GM19468 (cell line): Measurements from ENCODE around the gene SMG6.
"Not testable (repeated sequence)": the region's sequence is repeated elsewhere in the genome, so short reads cannot be mapped to it uniquely, and the experiment has no call there.

Experiments used
- ATAC-seq: cut with Tn5 transposase; IDR thresholded peaks from one replicate; pipeline ENCODE4 v1.9.1; 2021; ENCODE audit warnings: mild to moderate bottlenecking, moderate library complexity, moderate number of reproducible peaks; ENCODE audit not compliant: unreplicated experiment; ENCODE audit errors: extremely low read depth

Gene SMG6

DNA sequence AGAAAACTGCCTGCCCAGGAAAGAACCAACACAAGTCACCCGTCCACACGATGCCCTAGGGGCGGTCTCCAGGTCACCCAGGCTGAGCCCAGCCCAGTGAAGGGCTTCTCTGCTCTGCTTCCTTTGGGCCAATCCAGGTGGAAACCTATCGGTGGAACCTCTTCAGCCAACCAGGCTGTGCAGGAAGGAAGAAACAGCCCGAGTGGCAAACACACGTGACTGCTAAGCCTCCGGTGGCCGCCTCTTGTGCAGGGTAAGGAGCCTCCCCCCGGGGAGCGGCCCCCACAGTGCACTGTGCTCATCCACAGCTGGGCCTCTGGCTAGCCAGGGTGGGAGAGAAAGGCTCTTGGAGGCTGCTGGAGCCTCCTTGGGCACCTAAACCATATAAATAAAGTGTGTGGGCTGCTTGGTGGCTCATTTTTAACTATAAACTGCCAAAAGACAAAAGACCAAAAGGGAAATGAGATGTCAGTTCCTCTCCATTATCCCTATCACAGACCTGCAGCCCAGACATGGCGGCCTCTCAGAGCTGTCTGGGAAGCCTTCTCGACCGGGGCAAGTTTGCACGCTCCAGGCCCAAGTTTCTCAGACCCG, 280.8 kb downstream of the SMG6 start:
- ATAC-seq: no peak

GRCh38 chr17:2020721-2021120, 282.9 kb downstream of the SMG6 start:
- no peak for ATAC-seq

- ATAC-seq: no peak
Observed at GRCh38 chr17:2019723-2020122, 283.9 kb downstream of the SMG6 start.

GRCh38 chr17:2018716-2019510, 284.7 kb downstream of the SMG6 start:
- ATAC-seq: no peak

DNA sequence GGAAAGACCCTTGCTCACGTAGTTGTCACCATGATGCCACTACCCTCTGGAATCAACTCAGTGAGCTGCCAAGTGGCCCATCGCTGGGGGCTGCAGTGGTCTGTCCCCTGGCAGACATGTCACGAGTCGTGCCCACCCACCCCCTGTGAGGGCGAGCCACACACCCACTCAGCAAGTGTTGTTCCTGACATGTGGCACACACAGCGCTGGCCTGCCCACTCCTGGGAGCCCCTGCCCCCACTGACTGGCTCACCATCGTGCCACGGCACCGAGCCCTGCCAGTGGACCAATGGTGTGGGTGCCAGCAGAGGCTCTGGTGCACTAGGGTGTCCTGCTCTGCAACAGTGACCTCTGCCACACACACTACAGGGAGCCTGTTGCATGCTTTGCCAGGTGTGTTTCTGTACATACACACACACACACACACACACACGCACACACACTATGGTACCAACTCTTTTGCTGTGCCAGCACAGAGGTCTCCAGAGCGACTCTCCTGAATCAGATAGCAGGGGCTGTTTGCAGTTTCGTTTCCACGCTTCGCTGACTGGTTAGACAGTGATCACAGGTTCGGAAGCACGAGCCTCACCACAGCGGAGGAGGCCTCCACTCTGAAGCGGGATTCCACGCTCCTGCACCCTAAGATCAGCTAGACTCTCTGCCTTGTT, 286.2 kb downstream of the SMG6 start:
- no peak for ATAC-seq

DNA sequence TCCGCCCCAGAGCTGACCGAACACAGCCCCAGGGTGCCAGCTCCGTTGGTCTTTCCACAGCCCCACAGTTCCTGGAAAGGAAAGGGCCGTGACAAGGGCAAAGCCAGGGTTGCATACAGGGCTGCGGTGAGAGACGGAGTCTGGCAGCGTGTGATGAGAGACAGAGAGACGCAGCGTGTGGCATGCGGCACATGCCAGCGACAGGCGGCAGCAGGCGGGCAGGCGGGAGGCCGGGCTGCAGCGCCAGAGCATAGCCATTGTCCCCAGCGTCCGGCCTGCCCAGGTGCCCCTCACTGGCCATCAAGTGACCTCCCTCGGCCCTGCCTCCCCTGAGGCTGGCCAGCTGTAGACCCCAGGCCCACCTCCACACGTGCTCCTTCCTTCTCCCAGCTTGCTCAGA, 287.1 kb downstream of the SMG6 start:
- ATAC-seq: no peak

GRCh38 chr17:2015314-2015713, 288.3 kb downstream of the SMG6 start:
- ATAC-seq: no peak

- no peak for ATAC-seq
Observed at GRCh38 chr17:2013994-2014317, 289.6 kb downstream of the SMG6 start.

DNA sequence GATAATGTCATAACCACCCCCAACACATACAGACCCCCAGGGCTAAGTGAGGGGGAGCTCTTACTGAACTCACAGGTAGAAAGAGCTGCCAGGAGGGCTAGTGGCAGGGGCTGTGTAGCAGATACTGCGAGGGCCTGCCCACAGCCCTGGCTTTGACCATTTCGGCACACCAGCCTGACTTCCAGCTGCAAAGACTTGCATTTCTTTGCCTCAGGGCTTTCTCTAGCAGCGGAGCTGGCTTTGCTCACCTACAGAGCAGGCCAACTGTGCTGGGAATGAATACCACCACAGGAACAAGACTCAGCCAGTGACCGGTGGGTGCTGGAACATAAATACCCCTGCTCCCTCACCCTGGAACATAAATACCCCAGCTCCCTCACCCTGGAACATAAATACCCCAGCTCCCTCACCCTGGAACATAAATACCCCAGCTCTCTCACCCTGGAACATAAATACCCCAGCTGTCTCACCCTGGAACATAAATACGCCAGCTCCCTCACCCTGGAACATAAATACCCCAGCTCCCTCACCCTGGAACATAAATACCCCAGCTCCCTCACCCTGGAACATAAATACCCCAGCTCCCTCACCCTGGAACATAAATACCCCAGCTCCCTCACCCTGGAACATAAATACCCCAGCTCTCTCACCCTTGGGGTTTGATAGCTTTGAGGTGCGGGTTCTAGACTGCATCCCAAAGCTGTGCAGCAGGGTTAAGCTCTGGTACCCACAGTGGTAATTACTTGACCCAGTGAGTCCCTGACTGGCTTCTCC, 290.2 kb downstream of the SMG6 start:
- not testable (repeated sequence) for ATAC-seq

- no peak for ATAC-seq
Observed at GRCh38 chr17:2012499-2012898, 291.1 kb downstream of the SMG6 start.

DNA sequence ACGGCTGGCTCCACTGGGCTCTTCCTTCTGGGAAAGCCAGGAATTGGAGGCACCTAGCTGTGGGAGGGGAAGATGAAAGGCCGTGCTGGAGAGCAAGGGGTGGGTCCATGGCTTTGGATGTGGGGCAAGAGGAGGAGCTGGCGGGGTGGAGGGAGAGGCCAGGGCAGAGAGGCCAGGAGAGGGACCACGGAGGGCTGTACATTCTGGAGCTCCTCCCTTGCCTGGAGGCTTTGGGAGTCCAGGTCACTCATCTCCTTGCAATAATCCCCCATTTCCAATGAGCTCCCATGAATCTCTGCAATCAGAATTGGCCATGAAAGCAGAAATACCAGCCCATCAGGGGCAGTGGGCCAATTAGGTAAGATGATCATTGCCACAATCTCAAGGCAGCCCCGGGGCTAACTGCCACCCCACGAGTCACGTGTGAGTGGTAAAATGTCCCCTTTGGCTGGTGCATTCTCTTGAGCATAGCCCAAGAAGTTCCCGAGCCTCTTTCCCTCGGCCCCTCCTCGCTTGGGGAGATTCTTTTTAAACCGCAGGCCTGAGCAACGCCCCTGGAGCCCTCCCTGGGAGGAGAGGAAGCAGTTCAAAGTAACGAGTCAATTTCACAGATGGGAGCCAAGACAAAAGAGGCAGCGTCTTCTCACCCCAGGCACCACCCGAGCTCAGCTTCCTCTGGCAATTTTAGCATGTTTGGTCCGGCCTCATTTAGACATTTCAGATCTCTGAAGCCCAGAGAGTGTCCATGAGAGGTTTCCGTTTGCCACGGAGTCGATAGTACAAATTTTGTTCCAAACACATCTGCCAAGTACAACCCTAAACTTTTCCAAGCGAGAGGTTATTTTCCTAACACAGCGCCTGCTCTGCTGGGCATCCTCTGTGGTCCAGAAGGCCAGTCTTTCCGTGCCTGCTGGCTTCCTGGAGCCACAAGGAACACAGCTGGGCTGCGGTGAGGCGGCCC, 291.9 kb downstream of the SMG6 start:
- ATAC-seq: no peak
